ENCODE data around the gene KLHDC8A. TPM values are rescaled to one million over a fixed set of nuclear protein-coding genes. Genes with fewer than 3 reads are reported as not detected.

Gene KLHDC8A
- total RNA-seq, 2 donors from 2014 or later, result not detected

DNA sequence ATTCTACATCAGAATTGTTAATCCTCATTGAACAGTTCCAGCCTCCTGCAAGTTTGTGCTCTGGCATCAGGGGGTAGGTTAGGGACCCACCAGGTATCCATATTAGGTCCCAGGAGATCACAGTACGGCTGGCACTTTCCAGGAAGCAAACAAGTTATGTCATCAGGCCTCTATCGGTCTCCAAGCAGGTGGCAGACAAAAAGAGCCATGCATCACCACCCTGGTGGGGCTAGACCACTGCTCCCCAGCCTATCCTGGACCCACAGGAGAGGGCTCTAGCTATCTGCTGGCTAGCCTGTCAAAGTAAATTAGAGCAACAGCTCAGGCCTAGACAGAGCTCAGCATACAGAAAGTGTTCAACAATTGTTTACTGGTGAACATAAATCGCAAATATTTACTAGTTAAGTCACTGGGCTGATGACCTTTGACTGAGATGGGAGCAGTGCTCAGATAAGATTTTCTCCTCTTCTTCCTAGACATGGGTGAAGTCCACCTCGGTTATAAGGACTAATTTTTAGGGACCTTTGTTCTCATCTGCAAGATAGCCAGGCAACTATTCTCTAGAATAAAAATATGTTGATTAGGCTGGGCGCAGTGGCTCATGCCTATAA lies 41.6 kb downstream of the KLHDC8A start:
- Mint-ChIP-seq H3K27me3 (ENCODE audit: low read depth) (no peaks in the 10 kb centered on the region), H3K4me1 (ENCODE audit: low read depth) (peaks cover 100% of the 10 kb centered on the region), H3K4me3 (peak overlapping the region; percentile 92 to 95), H3K27ac (peak overlapping the region; percentile 91), H3K36me3 (ENCODE audit: insufficient read depth in 2 of 2) (peaks cover 2 to 6% of the 10 kb centered on the region in 2 donors), H3K9me3 (no peaks in the 10 kb centered on the region)
- DNase-seq (peak in 1 of 2 donors; percentile 14), ATAC-seq (replicated peaks in 1 of 2) (no peak)

DNA sequence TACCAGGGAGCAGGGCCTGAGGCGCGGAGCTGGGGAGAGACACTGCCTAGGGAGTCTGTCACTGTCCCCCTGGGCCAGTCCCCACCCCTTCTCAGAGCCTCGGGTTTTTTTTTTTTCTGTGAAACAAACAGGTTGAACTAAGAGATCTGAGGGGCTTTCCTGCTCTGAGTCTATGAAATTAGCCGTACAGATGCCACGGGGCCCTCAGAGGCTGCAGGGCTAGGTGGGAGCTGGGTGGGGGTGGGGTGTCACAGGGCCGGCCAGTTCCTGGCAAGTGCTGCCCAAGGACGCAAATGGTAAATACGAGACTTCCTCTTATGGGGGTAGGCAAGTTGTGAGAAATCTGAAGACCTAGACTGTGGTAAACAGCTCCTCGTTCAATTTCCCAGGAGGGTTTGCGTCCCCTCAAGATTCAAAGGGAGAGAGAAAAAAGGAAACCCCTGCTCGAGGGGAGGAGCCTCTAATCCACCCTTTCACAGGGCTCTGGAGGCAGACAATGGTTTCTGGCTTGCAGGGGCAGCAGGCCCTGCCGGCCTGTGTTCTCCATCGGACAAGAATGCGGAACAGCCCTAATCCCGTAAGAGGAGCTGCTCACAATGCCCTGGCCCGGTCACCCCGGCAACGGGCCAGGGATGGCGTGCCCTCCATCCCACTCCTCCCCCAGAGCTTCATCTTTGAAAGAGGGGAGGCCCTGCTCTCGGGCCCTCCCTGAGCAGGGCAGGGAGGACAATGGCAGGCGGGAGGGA lies 43.0 kb downstream of the KLHDC8A start:
- no peaks in the 10 kb centered on the region for H3K9me3 Mint-ChIP-seq
- H3K4me1 Mint-ChIP-seq (ENCODE audit: low read depth), result peaks cover 90% of the 10 kb centered on the region
- H3K4me3 Mint-ChIP-seq, result peak overlapping the region; percentile 92 to 95
- H3K27ac Mint-ChIP-seq, result peak overlapping the region; percentile 93
- ATAC-seq (replicated peaks in 1 of 2), result peak; percentile 87 to 88
- H3K27me3 Mint-ChIP-seq (ENCODE audit: low read depth), result no peaks in the 10 kb centered on the region
- DNase-seq, result peak; percentile 63 to 66
- peaks cover 2 to 6% of the 10 kb centered on the region in 2 donors for H3K36me3 Mint-ChIP-seq (ENCODE audit: insufficient read depth in 2 of 2)

DNA sequence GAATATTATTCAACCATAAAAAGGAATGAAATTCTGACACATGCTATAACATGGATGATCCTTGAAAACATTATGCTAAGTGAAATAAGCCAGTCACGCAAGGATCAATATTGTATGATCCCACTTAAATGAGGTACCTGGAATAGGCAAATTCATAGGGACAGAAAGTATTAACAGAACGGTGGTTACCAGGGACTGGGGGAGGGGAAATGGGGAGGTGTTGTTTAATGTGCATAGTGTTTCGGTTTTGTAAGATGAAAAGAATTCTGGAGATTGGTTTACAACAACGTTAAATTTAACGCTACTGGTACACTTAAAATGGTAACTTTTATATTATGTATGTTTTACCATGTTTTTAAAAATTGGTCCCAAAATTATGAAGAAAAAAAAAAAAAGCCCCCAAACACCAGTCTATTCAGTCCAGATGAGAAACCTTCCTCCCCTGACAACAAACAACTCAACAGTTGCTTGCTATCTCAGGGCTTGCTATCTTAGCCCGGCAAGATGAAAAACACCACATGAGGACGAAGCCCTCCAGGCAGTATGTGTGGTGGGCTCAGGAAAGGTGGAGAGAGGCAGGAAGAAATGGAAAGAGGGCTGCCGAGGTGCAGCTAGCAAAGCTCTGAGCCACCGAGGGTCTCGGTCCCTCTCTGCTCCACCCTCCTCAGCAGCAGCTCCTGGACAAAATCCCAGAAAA lies 43.7 kb downstream of the KLHDC8A start:
- Mint-ChIP-seq H3K4me3 (peak overlapping the region; percentile 92 to 95), H3K4me1 (ENCODE audit: low read depth) (peaks cover 83% of the 10 kb centered on the region), H3K27me3 (ENCODE audit: low read depth) (no peaks in the 10 kb centered on the region), H3K27ac (peak overlapping the region; percentile 93), H3K36me3 (ENCODE audit: insufficient read depth in 2 of 2) (peaks cover 2 to 8% of the 10 kb centered on the region in 2 donors), H3K9me3 (no peaks in the 10 kb centered on the region)
- DNase-seq (no peak), ATAC-seq (replicated peaks in 1 of 2) (no peak)

DNA sequence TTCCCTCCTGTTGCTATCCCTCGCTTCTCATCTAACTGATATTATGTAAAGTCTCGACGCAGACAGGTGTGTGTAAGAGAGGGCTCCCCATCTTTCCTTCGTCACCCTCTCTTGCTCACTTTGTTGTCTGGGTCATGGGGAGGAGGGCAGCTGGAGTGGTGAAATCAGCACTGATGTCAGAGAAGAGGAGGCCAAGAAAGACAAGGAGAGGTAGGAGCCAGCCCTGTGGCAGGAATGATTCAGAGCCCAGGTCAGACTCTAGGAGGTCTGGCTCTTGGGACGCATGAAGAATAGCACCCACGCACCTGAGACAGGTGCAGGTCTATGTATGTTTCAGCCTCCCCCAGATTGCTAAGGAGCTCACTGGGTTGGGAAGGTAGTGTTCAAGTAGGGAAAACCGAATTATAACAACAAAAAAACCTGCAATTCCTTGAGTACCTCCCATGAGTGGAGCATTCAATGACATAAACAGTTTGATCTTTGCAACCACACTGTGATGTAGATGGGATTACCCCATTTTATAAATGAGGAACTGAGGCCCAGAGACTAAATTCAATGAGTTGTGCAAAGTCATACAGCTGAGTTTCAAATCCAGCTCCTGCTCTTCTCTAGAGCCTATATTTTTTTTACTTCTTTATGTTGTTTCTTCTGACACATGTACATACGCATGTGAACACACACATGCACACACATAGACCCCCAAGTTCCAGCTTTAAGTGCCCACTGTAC lies 45.6 kb downstream of the KLHDC8A start:
- Mint-ChIP-seq H3K4me1 (ENCODE audit: low read depth) (peaks cover 64% of the 10 kb centered on the region), H3K27me3 (ENCODE audit: low read depth) (no peaks in the 10 kb centered on the region), H3K36me3 (ENCODE audit: insufficient read depth in 2 of 2) (peaks cover 2 to 14% of the 10 kb centered on the region in 2 donors), H3K27ac (peak overlapping the region; percentile 22), H3K9me3 (no peaks in the 10 kb centered on the region), H3K4me3 (peak overlapping the region in 1 of 2 donors; percentile 12)
- ATAC-seq (replicated peaks in 1 of 2), result no peak
- DNase-seq, result no peak

DNA sequence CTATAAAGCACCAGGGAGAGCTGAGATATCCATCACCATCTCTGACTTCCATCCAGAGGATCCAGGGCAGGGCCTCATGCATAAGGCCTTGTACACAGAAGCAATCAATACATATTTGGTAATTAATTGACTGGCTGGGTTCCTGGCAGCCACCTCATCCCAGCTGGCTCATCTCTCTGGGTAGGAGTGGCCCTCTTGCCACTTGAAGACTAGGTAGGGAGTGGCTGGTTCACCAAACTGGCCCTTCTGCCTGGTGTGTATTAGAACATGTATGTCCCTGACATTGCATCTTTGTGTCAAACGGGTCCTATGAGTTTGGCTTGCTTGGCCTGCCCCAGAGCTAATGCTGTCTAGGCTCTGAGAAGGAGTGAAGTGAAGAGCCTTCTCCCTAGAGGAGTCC lies 47.0 kb downstream of the KLHDC8A start:
- DNase-seq (no peak), ATAC-seq (replicated peaks in 1 of 2) (no peak)
- Mint-ChIP-seq H3K27me3 (ENCODE audit: low read depth) (no peaks in the 10 kb centered on the region), H3K4me1 (ENCODE audit: low read depth) (peaks cover 59% of the 10 kb centered on the region), H3K36me3 (ENCODE audit: insufficient read depth in 2 of 2) (peaks cover 4 to 18% of the 10 kb centered on the region in 2 donors), H3K9me3 (no peaks in the 10 kb centered on the region), H3K27ac (no peak overlapping the region), H3K4me3 (no peak overlapping the region)

DNA sequence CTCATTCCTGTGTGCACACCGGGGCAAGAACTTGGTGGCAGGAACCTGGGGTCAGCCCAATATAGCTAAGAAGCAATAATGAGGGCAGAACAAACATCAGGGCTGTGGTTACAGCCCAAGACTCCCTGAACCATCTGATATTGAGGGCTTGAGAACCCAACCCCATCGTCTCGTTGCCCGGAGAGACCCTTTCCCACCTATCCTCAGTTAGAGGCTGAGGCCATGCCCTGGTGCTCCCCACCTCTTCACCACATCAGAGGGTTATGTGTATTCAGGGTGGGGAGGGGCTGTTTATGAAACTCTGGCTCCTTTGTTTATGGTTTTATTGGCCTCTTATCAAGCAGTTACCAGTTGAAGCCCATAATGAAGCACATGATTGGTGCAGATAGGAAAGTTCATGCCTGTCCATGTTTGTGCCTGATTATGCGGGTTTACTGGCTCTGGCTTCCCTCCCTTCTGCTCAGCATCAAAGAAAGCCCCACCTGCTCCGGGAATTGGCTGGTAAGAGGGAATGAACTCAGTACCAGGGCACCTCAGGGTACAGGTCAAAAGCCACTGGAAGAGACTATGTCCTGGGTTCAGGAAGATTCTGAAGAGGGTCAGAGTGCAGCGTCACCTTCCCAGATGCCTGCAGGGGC lies 49.7 kb downstream of the KLHDC8A start:
- peaks cover 41% of the 10 kb centered on the region for H3K4me1 Mint-ChIP-seq (ENCODE audit: low read depth)
- H3K27ac Mint-ChIP-seq, result no peak overlapping the region
- no peak for ATAC-seq (replicated peaks in 1 of 2)
- no peak for DNase-seq
- H3K9me3 Mint-ChIP-seq, result no peaks in the 10 kb centered on the region
- H3K4me3 Mint-ChIP-seq, result no peak overlapping the region
- H3K36me3 Mint-ChIP-seq (ENCODE audit: insufficient read depth in 2 of 2), result peaks cover 4 to 19% of the 10 kb centered on the region in 2 donors
- no peaks in the 10 kb centered on the region for H3K27me3 Mint-ChIP-seq (ENCODE audit: low read depth)

DNA sequence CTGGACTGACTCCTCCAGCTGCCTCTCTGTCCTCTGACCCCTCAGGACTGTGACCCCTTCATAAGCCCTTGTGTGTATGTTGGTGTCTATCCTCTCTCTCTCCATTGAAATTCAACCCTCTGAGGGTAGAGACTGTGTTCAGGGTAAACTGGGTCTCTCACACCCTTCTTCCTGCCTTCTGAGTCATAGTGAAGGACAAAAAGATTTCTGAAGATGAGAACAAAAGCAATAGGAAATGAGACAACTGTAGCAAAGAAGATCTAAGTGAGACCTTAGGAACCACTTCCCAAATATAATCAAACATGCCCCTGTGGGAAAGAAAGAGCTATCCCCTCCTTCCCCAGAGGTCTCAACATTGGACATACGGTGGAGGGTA lies 52.0 kb downstream of the KLHDC8A start:
- H3K27ac Mint-ChIP-seq, result no peak overlapping the region
- H3K9me3 Mint-ChIP-seq, result no peaks in the 10 kb centered on the region
- peaks cover 27% of the 10 kb centered on the region for H3K4me1 Mint-ChIP-seq (ENCODE audit: low read depth)
- H3K27me3 Mint-ChIP-seq (ENCODE audit: low read depth), result no peaks in the 10 kb centered on the region
- DNase-seq (no peak), ATAC-seq (replicated peaks in 1 of 2) (peak; percentile 24 to 48)
- H3K4me3 Mint-ChIP-seq, result no peak overlapping the region
- H3K36me3 Mint-ChIP-seq (ENCODE audit: insufficient read depth in 2 of 2), result peaks cover 2 to 14% of the 10 kb centered on the region in 2 donors

DNA sequence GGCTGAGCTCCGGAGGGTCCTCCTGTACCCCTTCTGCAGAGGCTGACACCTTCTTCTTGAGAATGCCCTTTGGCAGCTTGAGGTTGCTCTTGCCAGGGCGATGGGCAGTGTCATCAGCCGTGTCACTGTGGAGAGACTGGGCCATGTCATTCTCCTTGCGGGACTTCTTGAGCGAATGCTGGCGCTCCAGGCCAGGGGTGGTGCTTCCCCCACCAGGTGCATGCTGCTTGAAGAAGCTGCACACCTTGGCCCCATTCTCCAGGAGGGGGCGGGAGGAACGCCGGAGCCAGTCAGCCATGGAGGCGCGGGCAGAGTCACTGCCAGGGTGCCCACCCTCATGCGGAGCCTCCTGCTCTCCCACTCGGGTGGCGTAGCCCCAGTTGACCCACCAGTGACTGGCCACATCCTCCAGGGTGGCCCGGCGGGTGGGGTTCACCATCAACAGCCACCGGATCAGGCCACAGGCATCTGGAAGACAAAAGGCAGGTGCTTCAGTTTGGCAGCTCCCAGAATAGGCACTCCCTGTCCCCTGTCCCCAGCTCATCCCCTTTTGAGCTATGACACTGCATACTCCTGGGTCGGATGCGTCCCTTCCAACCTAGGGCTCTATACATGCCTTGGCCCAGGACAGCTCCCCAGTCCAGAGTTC lies 52.6 kb downstream of the KLHDC8A start:
- H3K27me3 Mint-ChIP-seq (ENCODE audit: low read depth), result no peaks in the 10 kb centered on the region
- H3K36me3 Mint-ChIP-seq (ENCODE audit: insufficient read depth in 2 of 2), result peaks cover 2 to 14% of the 10 kb centered on the region in 2 donors
- H3K27ac Mint-ChIP-seq, result no peak overlapping the region
- no peak overlapping the region for H3K4me3 Mint-ChIP-seq
- no peaks in the 10 kb centered on the region for H3K9me3 Mint-ChIP-seq
- H3K4me1 Mint-ChIP-seq (ENCODE audit: low read depth), result peaks cover 27% of the 10 kb centered on the region
- ATAC-seq (replicated peaks in 1 of 2), result peak in 1 of 2 donors; percentile 35
- DNase-seq, result no peak

DNA sequence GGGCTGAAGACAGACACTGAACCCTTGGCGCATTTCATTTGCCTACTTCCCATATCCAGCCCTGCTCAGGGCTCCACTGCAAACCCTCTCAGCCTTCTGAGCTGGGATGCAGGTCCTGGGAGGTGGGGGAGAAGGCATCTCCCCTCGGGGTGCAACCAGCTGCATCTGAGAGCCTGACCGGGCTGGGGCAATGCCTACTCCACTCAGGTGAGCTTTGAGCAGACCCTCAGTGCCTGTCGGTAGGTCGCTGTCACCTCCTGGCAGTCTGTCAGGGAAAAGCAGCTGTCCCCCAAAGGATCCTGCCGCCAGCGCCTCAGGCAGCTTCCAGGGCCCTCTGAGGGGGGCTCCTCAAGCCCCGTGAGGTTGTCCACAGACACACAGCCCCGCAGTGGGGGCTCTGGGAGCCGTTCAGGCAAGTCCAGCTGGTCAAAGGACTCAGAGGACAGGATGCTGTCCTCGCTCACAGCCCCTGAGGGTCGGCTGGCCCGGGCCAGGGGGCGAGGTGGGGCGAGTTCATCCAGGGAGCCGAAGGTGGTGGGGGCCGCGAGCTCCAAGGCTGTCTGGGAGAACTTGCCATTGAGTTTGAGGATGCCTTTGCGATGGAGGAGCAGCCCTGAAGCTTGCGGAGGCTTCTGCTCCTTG lies 53.4 kb downstream of the KLHDC8A start:
- DNase-seq (no peak), ATAC-seq (replicated peaks in 1 of 2) (no peak)
- H3K4me1 Mint-ChIP-seq (ENCODE audit: low read depth), result peaks cover 27% of the 10 kb centered on the region
- peaks cover 2 to 13% of the 10 kb centered on the region in 2 donors for H3K36me3 Mint-ChIP-seq (ENCODE audit: insufficient read depth in 2 of 2)
- H3K9me3 Mint-ChIP-seq, result no peaks in the 10 kb centered on the region
- no peak overlapping the region for H3K27ac Mint-ChIP-seq
- H3K27me3 Mint-ChIP-seq (ENCODE audit: low read depth), result no peaks in the 10 kb centered on the region
- no peak overlapping the region for H3K4me3 Mint-ChIP-seq

DNA sequence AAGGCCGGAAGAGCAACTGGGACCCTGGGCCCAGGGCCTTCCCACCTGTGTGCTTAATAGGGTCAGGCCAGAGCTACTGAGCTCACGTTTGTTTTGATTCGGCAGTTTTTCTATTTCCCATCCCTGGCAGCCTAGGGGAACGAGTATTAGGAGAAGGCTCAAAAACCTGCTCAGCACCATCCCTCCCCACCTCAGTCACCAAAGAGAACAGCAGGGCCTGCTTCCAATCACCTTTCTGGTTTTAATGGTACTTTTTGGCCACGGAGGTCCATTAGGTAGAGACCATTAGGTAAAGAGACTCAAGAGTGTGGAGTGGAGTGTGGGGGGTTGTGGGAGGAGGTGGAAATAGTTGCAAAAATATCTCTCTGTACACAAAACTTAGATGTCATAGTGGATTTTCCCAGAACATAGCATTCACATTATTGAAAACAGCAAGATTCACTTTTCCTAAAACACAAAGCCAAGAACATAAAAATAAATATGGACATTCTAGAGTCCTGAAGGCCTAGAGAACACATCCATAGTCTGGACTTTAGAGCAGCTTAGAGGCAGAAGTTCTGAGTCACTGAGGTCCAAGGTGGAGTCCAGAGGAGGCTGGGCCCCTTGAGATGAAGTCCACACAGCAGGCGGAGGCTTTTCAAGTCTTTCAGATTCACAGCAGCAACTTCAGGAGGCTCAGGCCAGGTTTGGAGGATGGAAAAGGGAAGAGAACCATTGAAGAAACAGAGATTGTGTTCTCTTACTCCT lies 54.7 kb downstream of the KLHDC8A start:
- no peak overlapping the region for H3K27ac Mint-ChIP-seq
- no peaks in the 10 kb centered on the region for H3K9me3 Mint-ChIP-seq
- DNase-seq, result no peak
- H3K4me3 Mint-ChIP-seq, result no peak overlapping the region
- ATAC-seq (replicated peaks in 1 of 2), result no peak
- peaks cover 36% of the 10 kb centered on the region for H3K4me1 Mint-ChIP-seq (ENCODE audit: low read depth)
- H3K36me3 Mint-ChIP-seq (ENCODE audit: insufficient read depth in 2 of 2), result peaks cover 2 to 9% of the 10 kb centered on the region in 2 donors
- H3K27me3 Mint-ChIP-seq (ENCODE audit: low read depth), result no peaks in the 10 kb centered on the region

DNA sequence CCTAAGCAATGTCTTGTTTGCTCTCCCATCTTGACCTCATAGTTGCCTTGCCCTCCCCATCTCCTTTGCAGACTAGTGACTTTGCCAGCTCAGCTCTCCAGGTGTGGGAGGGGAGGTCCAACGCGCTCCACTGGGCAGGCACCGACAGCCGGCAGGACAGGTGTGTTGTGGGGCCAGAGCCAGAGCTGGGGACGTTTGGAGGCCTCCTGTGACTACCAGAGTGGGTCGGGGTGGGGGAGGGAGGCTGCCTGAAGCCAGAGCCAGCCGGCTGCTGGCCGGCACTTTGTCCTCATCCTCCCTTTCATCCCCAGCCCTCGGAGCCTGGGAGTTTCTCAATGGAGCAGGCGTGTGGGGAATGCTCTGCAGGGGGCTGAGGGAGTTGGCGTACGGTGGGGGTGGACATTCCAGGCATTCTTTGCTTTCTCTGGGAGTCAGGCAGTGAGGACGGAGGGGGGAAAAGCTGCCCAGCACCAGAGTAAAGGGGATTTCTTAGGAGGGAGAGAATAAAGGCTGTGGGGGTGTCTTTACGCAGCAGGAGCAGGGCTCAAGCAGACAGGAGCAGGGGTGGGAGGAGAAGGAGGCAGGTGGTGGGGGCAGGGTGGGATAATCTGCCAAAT lies 55.4 kb downstream of the KLHDC8A start:
- no peak for ATAC-seq (replicated peaks in 1 of 2)

More for the DNA sequence above, 55.4 kb downstream of the KLHDC8A start:
- Mint-ChIP-seq H3K36me3 (ENCODE audit: insufficient read depth in 2 of 2) (peaks cover 2 to 6% of the 10 kb centered on the region in 2 donors), H3K4me3 (no peak overlapping the region), H3K4me1 (ENCODE audit: low read depth) (peaks cover 43% of the 10 kb centered on the region), H3K27ac (no peak overlapping the region), H3K9me3 (no peaks in the 10 kb centered on the region), H3K27me3 (ENCODE audit: low read depth) (no peaks in the 10 kb centered on the region)
- DNase-seq, result no peak

All from activated T-cell treated with anti-CD3 and anti-CD28 coated beads, Interleukin-2, amount 50 U/mL, for 72 hours (primary cell).